HCT116 (cell line): ENCODE results near the gene BBS9. TPM values are rescaled to one million over a fixed set of nuclear protein-coding genes. Genes with fewer than 3 reads are reported as not detected.

Experiments used
- ATAC-seq: fragments of 200-7000 bp; cut with Tn5 transposase; 2 replicates; pipeline ENCODE4 v1.9.1; 2020; ENCODE audit warnings: mild to moderate bottlenecking, moderate library complexity
- BruUV-seq: library from RNA; stranded (reverse); fragments of 400-500 nt; replicated peaks from 2 replicates; lab custom pipeline; 2021; lab: Mats Ljungman, UMichigan
- CTCF ChIA-PET: fragments of 300-600 bp; sonication (Branson Sonifier 250); formaldehyde crosslinking; loops from one replicate; lab custom pipeline; 2021; ENCODE audit warnings: antibody characterized with exemption; lab: Charles Lee
- POLR2A ChIA-PET: fragments of 300-600, 350-600 bp; sonication (Branson Sonifier 250); formaldehyde crosslinking; loops from one replicate; lab custom pipeline; 2021; ENCODE audit warnings: antibody characterized with exemption; lab: Charles Lee
- RAD21 ChIA-PET, 2 experiments: fragments of 300-600 bp; sonication (Branson Sonifier 250); formaldehyde crosslinking; loops; one replicate each; lab custom pipeline; 2023; ENCODE audit warnings: low total read pairs in 2 of 2; ENCODE audit not compliant: uncharacterized antibody in 2 of 2, unreplicated experiment in 2 of 2, low non-redundant PET in 1 of 2; lab: Charles Lee
- DNase-seq: peaks from one replicate; pipeline ENCODE4 v3.0.0-alpha.2; 2010; ENCODE audit warnings: low read depth, low spot score
- H2AFZ ChIP-seq: fragments of 200-600 bp; shearing (Covaris generic), sonication (generic); 2 replicates; pipeline ENCODE4 v1.6.1; 2017; ENCODE audit warnings: low read depth, mixed run types, mixed read lengths, antibody characterized with exemption, low read length; ENCODE audit not compliant: poor library complexity, severe bottlenecking
- H3K27ac ChIP-seq: 2 replicates; pipeline ENCODE4 v1.5.1; 2012; ENCODE audit warnings: low read depth, low read length
- H3K27me3 ChIP-seq: fragments of 200-600 bp; sonication (generic); 2 replicates; pipeline ENCODE4 v1.6.1; 2016; ENCODE audit warnings: mixed run types, low read length, mixed read lengths; ENCODE audit not compliant: insufficient read depth
- H3K36me3 ChIP-seq, 2 experiments: fragments of 200-500 bp in 1 of 2; fragments of 200-600 bp in 1 of 2; sonication (Bioruptor generic) in 1 of 2; sonication (generic) in 1 of 2; 2 replicates each; pipeline versions ENCODE4 v1.5.1 to v1.6.1; 2014 to 2016; ENCODE audit warnings: low read length in 2 of 2, inconsistent platforms in 1 of 2, mixed read lengths in 1 of 2, mixed run types in 1 of 2; ENCODE audit not compliant: insufficient read depth in 2 of 2, control insufficient read depth in 1 of 2
- H3K4me1 ChIP-seq, 2 experiments: fragments of 200-600 bp in 1 of 2; sonication (generic) in 1 of 2; 2 replicates each; pipeline versions ENCODE4 v1.5.1 to v1.6.1; 2012 to 2017; ENCODE audit warnings: low read length in 2 of 2, inconsistent platforms in 1 of 2, mild to moderate bottlenecking in 1 of 2, mixed read lengths in 1 of 2, mixed run types in 1 of 2, moderate library complexity in 1 of 2; ENCODE audit not compliant: insufficient read depth in 2 of 2, control insufficient read depth in 1 of 2
- H3K4me2 ChIP-seq: fragments of 200-600 bp; sonication (generic); 2 replicates; pipeline ENCODE4 v1.6.1; 2017; ENCODE audit warnings: mixed run types, low read length, mixed read lengths
- H3K4me3 ChIP-seq, 2 experiments: fragments of 200-600 bp in 1 of 2; sonication (generic) in 1 of 2; replicated peaks in 1 of 2; 2 replicates each; pipeline ENCODE4 v1.5.1; 2011 to 2016; ENCODE audit warnings: low read length in 2 of 2, control low read depth in 1 of 2, low read depth in 1 of 2, mild to moderate bottlenecking in 1 of 2, mixed read lengths in 1 of 2, mixed run types in 1 of 2
- H3K79me2 ChIP-seq: fragments of 200-600 bp; sonication (generic); 2 replicates; pipeline ENCODE4 v1.6.1; 2017; ENCODE audit warnings: mild to moderate bottlenecking, mixed run types, low read length, moderate library complexity, mixed read lengths; ENCODE audit not compliant: insufficient read depth
- H3K9ac ChIP-seq: fragments of 200-600 bp; sonication (generic); 2 replicates; pipeline ENCODE4 v1.6.1; 2016; ENCODE audit warnings: low read length, mixed read lengths
- H3K9me2 ChIP-seq: fragments of 200-600 bp; sonication (generic), shearing (Covaris generic); 2 replicates; pipeline ENCODE4 v1.6.1; 2017; ENCODE audit warnings: mixed run types, mild to moderate bottlenecking, moderate library complexity; ENCODE audit not compliant: insufficient read depth
- H3K9me3 ChIP-seq, 2 experiments: fragments of 200-500 bp in 1 of 2; fragments of 200-600 bp in 1 of 2; sonication (Bioruptor generic) in 1 of 2; sonication (generic) in 1 of 2; 2 replicates each; pipeline ENCODE4 v1.6.1; 2014 to 2017; ENCODE audit warnings: low read length in 2 of 2, mixed read lengths in 2 of 2, inconsistent platforms in 1 of 2, low read depth in 1 of 2, mild to moderate bottlenecking in 1 of 2, mixed run types in 1 of 2, moderate library complexity in 1 of 2; ENCODE audit not compliant: control insufficient read depth in 1 of 2, insufficient read depth in 1 of 2
- H4K20me1 ChIP-seq: fragments of 200-600 bp; sonication (generic), shearing (Covaris generic); 2 replicates; pipeline ENCODE4 v1.6.1; 2017; ENCODE audit warnings: mixed run types, mild to moderate bottlenecking, moderate library complexity; ENCODE audit not compliant: insufficient read depth
- CBX3 ChIP-seq: IDR thresholded peaks from 2 replicates; pipeline ENCODE4 v1.6.1; 2012; ENCODE audit warnings: low read depth
- EGR1 ChIP-seq: IDR thresholded peaks from 2 replicates; pipeline ENCODE4 v1.6.1; 2012; ENCODE audit warnings: low read depth
- ELF1 ChIP-seq: IDR thresholded peaks from 2 replicates; pipeline ENCODE4 v1.6.1; 2012; ENCODE audit warnings: low read depth, borderline replicate concordance
- EZH2phosphoT487 ChIP-seq: fragments of 200-600 bp; IDR thresholded peaks from 2 replicates; pipeline ENCODE4 v1.6.1; 2018; ENCODE audit warnings: antibody characterized with exemption, borderline replicate concordance
- FOSL1 ChIP-seq: IDR thresholded peaks from 2 replicates; pipeline ENCODE4 v1.6.1; 2012; ENCODE audit warnings: low read depth
- POLR2A ChIP-seq: IDR thresholded peaks from 2 replicates; pipeline ENCODE4 v1.7.0; 2011; ENCODE audit warnings: borderline replicate concordance; ENCODE audit not compliant: insufficient read depth, insufficient read length; ENCODE audit errors: extremely low read depth
- SIN3A ChIP-seq: IDR thresholded peaks from 2 replicates; pipeline ENCODE4 v1.6.1; 2012; ENCODE audit warnings: low read depth
- SRF ChIP-seq: IDR thresholded peaks from 2 replicates; pipeline ENCODE4 v1.6.1; 2012; ENCODE audit warnings: low read depth
- TCF7L2 ChIP-seq: IDR thresholded peaks from 2 replicates; pipeline ENCODE4 v1.7.0; 2011; ENCODE audit warnings: borderline replicate concordance, inconsistent platforms; ENCODE audit not compliant: insufficient read depth, insufficient read length; ENCODE audit errors: extremely low read depth
- intact Hi-C: fragments of 100-400 bp; cut with micrococcal nuclease; formaldehyde crosslinking; loops from 2 replicates; pipeline ENCODE4 v1.10.0; 2022
- total RNA-seq: library from RNA; stranded (reverse); gene quantifications from one replicate; pipeline ENCODE4 v1.2.1, GENCODE V29; 2021; ENCODE audit not compliant: unreplicated experiment
- TF ChIP-seq, protein P1 (sequence below): IDR thresholded peaks from 2 replicates; pipeline ENCODE4 v1.6.1; 2012
- TF ChIP-seq, protein P2 (sequence below): IDR thresholded peaks from 2 replicates; pipeline ENCODE4 v1.6.1; 2011; ENCODE audit warnings: mild to moderate bottlenecking, low read length, moderate library complexity; ENCODE audit not compliant: insufficient replicate concordance; ENCODE audit errors: extremely low read depth
- TF ChIP-seq, protein P3 (sequence below), 3 experiments: fragments of 200-600 bp in 1 of 3; sonication (generic) in 1 of 3; IDR thresholded peaks in 2 of 3; conservative IDR thresholded peaks in 1 of 3; 2 replicates each; pipeline ENCODE4 v1.5.1; 2012 to 2017; ENCODE audit warnings: low read depth in 2 of 3, low read length in 2 of 3, antibody characterized with exemption in 1 of 3, borderline replicate concordance in 1 of 3, control low read depth in 1 of 3, mild to moderate bottlenecking in 1 of 3, mixed read lengths in 1 of 3, mixed run types in 1 of 3, moderate library complexity in 1 of 3; ENCODE audit not compliant: insufficient read depth in 1 of 3

Gene BBS9
- total RNA-seq, 1 experiment from 2014 or later = 7.1 TPM

DNA sequence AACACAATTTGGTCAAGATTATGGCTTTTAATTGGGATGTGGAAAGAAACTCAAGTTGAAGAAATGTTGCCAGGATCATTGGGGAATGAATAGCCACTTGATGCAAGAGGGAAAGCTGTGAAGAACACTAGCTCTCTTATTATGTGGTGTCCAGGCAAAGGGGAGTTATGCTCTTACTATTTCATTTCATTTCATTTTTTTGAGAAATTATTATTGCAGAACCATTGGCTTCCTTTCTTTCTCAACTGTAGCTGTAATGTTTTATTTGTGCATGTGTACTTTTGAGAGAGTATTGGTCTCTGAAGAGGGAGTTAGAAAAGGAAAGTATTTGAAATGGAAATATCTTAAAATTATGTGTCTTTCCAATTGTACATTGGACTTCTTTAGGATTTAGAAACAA is 463.4 kb downstream of the BBS9 start:
- intact Hi-C loops = no loop called here
- BruUV-seq = no TSS peak
- H3K9ac ChIP-seq = no peak overlapping the region
- no peaks in the 10 kb centered on the region for H3K9me3 ChIP-seq
- no peaks in the 10 kb centered on the region for H3K27me3 ChIP-seq
- no peak overlapping the region for H3K27ac ChIP-seq
- H4K20me1 ChIP-seq = no peaks in the 10 kb centered on the region
- ATAC-seq (no peak), DNase-seq (no peak)
- no peaks in the 10 kb centered on the region for H3K36me3 ChIP-seq
- ChIA-PET CTCF (no interaction called here), POLR2A (no interaction called here), RAD21 (no interaction called here)
- no peaks in the 10 kb centered on the region for H3K79me2 ChIP-seq
- no peak overlapping the region for H3K4me2 ChIP-seq
- no peak for TF ChIP-seq FOSL1
- TF ChIP-seq, protein P1, sequence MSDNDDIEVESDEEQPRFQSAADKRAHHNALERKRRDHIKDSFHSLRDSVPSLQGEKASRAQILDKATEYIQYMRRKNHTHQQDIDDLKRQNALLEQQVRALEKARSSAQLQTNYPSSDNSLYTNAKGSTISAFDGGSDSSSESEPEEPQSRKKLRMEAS = no peak
- no peak for TF ChIP-seq EZH2phosphoT487
- no peaks in the 10 kb centered on the region for H3K4me1 ChIP-seq
- no peak overlapping the region for H3K4me3 ChIP-seq
- no peaks in the 10 kb centered on the region for H3K9me2 ChIP-seq
- no peak overlapping the region for H2AFZ ChIP-seq

DNA sequence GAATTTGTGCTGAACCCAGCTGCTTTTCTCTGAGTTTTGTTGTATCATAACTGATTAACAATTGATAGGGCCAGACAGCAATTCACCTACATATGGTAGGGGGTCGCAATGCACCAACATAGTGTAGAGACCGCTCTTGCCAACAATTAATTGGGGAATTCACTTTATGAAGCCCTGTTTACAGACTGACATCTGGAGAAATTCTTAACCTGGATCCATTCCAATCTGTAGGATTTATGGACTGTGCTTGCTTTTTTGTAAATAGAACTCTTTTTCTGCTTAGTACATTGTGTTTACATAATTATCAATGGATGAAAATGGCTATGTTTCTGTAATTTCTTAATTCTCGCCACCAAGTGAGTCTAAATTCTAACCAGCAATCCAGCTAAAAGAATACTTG is 464.2 kb downstream of the BBS9 start:
- intact Hi-C loops = no loop called here
- CTCF ChIA-PET = no interaction called here

More for the DNA sequence above, 464.2 kb downstream of the BBS9 start:
- Histone ChIP-seq H3K27ac (no peak overlapping the region), H3K79me2 (no peaks in the 10 kb centered on the region), H3K4me1 (no peaks in the 10 kb centered on the region), H3K9me3 (no peaks in the 10 kb centered on the region), H3K9ac (no peak overlapping the region), H2AFZ (no peak overlapping the region), H3K9me2 (no peaks in the 10 kb centered on the region), H4K20me1 (no peaks in the 10 kb centered on the region), H3K4me2 (no peak overlapping the region), H3K27me3 (no peaks in the 10 kb centered on the region), H3K36me3 (no peaks in the 10 kb centered on the region), H3K4me3 (no peak overlapping the region)
- ChIA-PET POLR2A (no interaction called here), RAD21 (no interaction called here)
- ATAC-seq = no peak
- TF ChIP-seq, protein P2, sequence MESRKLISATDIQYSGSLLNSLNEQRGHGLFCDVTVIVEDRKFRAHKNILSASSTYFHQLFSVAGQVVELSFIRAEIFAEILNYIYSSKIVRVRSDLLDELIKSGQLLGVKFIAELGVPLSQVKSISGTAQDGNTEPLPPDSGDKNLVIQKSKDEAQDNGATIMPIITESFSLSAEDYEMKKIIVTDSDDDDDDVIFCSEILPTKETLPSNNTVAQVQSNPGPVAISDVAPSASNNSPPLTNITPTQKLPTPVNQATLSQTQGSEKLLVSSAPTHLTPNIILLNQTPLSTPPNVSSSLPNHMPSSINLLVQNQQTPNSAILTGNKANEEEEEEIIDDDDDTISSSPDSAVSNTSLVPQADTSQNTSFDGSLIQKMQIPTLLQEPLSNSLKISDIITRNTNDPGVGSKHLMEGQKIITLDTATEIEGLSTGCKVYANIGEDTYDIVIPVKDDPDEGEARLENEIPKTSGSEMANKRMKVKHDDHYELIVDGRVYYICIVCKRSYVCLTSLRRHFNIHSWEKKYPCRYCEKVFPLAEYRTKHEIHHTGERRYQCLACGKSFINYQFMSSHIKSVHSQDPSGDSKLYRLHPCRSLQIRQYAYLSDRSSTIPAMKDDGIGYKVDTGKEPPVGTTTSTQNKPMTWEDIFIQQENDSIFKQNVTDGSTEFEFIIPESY = no peak
- no peak for TF ChIP-seq POLR2A
- TF ChIP-seq SIN3A = no peak
- TF ChIP-seq, protein P3, sequence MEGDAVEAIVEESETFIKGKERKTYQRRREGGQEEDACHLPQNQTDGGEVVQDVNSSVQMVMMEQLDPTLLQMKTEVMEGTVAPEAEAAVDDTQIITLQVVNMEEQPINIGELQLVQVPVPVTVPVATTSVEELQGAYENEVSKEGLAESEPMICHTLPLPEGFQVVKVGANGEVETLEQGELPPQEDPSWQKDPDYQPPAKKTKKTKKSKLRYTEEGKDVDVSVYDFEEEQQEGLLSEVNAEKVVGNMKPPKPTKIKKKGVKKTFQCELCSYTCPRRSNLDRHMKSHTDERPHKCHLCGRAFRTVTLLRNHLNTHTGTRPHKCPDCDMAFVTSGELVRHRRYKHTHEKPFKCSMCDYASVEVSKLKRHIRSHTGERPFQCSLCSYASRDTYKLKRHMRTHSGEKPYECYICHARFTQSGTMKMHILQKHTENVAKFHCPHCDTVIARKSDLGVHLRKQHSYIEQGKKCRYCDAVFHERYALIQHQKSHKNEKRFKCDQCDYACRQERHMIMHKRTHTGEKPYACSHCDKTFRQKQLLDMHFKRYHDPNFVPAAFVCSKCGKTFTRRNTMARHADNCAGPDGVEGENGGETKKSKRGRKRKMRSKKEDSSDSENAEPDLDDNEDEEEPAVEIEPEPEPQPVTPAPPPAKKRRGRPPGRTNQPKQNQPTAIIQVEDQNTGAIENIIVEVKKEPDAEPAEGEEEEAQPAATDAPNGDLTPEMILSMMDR (IDR thresholded peaks at IDR 0.05 in 2 of 3, conservative IDR thresholded peaks at IDR 0.05 in 1 of 3; ENCODE audit: borderline replicate concordance in 1 of 3, insufficient read depth in 1 of 3, low read depth in 2 of 3, low read length in 2 of 3) = no peak
- no peak for TF ChIP-seq SRF
- no peak for TF ChIP-seq FOSL1
- no peak for TF ChIP-seq TCF7L2
- no peak for TF ChIP-seq CBX3
- no peak for TF ChIP-seq ELF1
- TF ChIP-seq EGR1 = no peak
- DNase-seq = no peak
- BruUV-seq = no TSS peak
